Tibial nerve (tissue), 3 donors: ENCODE data around the gene ROBO2.

Experiments
- EP300 ChIP-seq, 2 donors: sonication (generic); formaldehyde crosslinking; IDR thresholded peaks; one replicate each; pipeline ENCODE4 v1.6.1; 2017; ENCODE audit warnings: antibody characterized with exemption in 2 of 2, mild to moderate bottlenecking in 1 of 2
- POLR2A ChIP-seq, 2 donors: fragments of 450-650 bp; IDR thresholded peaks; one replicate each; pipeline ENCODE4 v1.6.1; 2017; ENCODE audit warnings: antibody characterized with exemption in 2 of 2, mild to moderate bottlenecking in 2 of 2, moderate library complexity in 2 of 2

DNA sequence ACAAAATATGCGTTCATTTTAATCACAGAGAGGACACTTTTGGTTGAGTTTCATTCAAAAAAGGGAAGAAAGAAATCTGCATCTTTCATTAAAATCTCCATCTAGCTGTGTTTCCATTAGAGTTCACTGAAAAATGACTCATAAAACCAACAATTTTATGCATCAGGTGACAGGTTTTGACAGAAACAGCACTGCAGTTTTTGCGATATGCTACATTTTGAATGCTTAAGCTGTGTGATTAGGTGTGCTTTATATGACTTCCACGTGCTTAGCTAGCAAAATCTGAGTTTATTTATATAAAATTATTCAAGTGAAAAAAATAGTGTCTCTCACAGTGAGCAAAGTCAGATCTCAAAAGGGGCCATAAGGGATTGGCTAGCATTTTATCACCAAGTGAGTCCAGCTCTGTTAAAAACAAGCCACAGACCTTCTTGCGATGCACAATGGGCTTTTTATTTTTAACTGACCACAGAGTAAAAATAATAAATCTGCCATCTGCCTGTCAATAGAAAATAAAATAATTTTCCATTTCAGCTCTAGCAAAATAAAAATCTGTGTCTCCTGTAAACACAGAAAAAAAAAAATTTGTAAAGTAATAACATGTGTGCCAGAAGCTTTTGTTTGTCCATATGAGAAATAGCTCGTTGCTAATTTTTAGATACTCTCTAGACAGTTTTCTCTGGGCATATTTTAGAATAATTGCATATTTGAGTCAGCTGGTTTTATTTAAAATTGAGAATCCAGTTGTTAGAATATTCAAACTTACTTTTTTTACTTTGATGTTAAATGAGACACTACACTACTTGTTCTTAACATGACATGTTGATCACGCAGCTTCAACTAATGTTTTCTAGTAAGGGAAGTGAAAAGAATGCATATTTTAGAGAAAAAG lies 409.8 kb downstream of the ROBO2 start:
- TF ChIP-seq EP300 (IDR thresholded peaks at IDR 0.05), result no peak
- TF ChIP-seq POLR2A (IDR thresholded peaks at IDR 0.05), result no peak
